Mammary epithelial cell (primary cell): ENCODE results near the gene NDUFB3.

Experiments used
- EZH2 ChIP-seq: IDR thresholded peaks from 2 replicates; pipeline ENCODE4 v1.6.1; 2012; ENCODE audit warnings: low read length, inconsistent platforms, borderline replicate concordance
- TF ChIP-seq, protein P1 (sequence below), 2 donors: IDR thresholded peaks in 1 of 2; conservative IDR thresholded peaks in 1 of 2; 2 replicates each; pipeline ENCODE4 v1.5.1; 2011 to 2012; ENCODE audit warnings: inconsistent platforms in 2 of 2, low read length in 2 of 2, mild to moderate bottlenecking in 2 of 2, control low read depth in 1 of 2, low read depth in 1 of 2; ENCODE audit not compliant: insufficient read depth in 1 of 2; ENCODE audit errors: extremely low read depth in 1 of 2

DNA sequence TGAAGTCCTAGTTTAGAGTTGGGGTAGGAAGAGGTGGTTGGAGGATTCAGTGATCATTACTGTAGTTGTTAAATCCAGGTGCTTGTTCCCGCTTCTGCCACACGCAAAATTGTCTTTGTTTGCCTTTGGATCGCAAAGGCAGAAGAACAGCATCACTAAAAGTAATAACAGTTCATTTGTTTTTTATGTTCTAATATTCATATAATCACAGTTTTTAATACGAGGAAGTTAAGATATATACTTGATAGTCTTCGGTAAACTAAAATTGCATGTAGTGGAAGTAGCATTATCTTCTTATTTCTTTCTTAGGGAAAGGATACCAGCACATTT is 365 bp downstream of the NDUFB3 start:
- TF ChIP-seq, protein P1, sequence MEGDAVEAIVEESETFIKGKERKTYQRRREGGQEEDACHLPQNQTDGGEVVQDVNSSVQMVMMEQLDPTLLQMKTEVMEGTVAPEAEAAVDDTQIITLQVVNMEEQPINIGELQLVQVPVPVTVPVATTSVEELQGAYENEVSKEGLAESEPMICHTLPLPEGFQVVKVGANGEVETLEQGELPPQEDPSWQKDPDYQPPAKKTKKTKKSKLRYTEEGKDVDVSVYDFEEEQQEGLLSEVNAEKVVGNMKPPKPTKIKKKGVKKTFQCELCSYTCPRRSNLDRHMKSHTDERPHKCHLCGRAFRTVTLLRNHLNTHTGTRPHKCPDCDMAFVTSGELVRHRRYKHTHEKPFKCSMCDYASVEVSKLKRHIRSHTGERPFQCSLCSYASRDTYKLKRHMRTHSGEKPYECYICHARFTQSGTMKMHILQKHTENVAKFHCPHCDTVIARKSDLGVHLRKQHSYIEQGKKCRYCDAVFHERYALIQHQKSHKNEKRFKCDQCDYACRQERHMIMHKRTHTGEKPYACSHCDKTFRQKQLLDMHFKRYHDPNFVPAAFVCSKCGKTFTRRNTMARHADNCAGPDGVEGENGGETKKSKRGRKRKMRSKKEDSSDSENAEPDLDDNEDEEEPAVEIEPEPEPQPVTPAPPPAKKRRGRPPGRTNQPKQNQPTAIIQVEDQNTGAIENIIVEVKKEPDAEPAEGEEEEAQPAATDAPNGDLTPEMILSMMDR (conservative IDR thresholded peaks at IDR 0.05 in 1 of 2, IDR thresholded peaks at IDR 0.05 in 1 of 2; ENCODE audit: extremely low read depth in 1 of 2, insufficient read depth in 1 of 2, low read depth in 1 of 2, low read length in 2 of 2): no peak
- TF ChIP-seq EZH2: no peak
